Measurements from ENCODE around the gene ADAMTSL3. TPM values are rescaled to one million over a fixed set of nuclear protein-coding genes. Genes with fewer than 3 reads are reported as not detected.
A peak's percentile ranks its signal among the peaks of the same experiment; 100 is the strongest.

Gene ADAMTSL3
- total RNA-seq, 1 donor from 2014 or later: 0.07 TPM

GRCh38 chr15:83919978-83920510 lies 266.1 kb downstream of the ADAMTSL3 start:
- Mint-ChIP-seq H3K9me3 (no peaks in the 10 kb centered on the region), H3K36me3 (ENCODE audit: low read depth) (no peaks in the 10 kb centered on the region), H3K27me3 (ENCODE audit: low read depth) (peaks cover 2% of the 10 kb centered on the region), H3K27ac (peak overlapping the region; percentile 74), H3K4me1 (ENCODE audit: low read depth) (peaks cover 37% of the 10 kb centered on the region), H3K4me3 (ENCODE audit: low read depth) (peak overlapping the region; percentile 3)
- intact Hi-C loops (cut with micrococcal nuclease): loop anchor here (1.0 kb wide), 1 partner anchor 8 kb away; no protein-coding TSS in a partner anchor
- DNase-seq (ENCODE audit: low spot score): no peak

GRCh38 chr15:83922649-83923294 lies 268.8 kb downstream of the ADAMTSL3 start:
- no peak overlapping the region for H3K4me3 Mint-ChIP-seq (ENCODE audit: low read depth)
- no peak overlapping the region for H3K27ac Mint-ChIP-seq
- H3K4me1 Mint-ChIP-seq (ENCODE audit: low read depth): peaks cover 38% of the 10 kb centered on the region
- no peak for DNase-seq (ENCODE audit: low spot score)
- intact Hi-C loops (cut with micrococcal nuclease): no loop called here
- H3K9me3 Mint-ChIP-seq: peaks cover 4% of the 10 kb centered on the region
- no peaks in the 10 kb centered on the region for H3K27me3 Mint-ChIP-seq (ENCODE audit: low read depth)
- H3K36me3 Mint-ChIP-seq (ENCODE audit: low read depth): no peaks in the 10 kb centered on the region

- DNase-seq (ENCODE audit: low spot score): no peak
- Mint-ChIP-seq H3K36me3 (ENCODE audit: low read depth) (no peaks in the 10 kb centered on the region), H3K4me1 (ENCODE audit: low read depth) (peaks cover 40% of the 10 kb centered on the region), H3K27me3 (ENCODE audit: low read depth) (no peaks in the 10 kb centered on the region), H3K27ac (no peak overlapping the region), H3K4me3 (ENCODE audit: low read depth) (no peak overlapping the region), H3K9me3 (peaks cover 4% of the 10 kb centered on the region)
- intact Hi-C loops (cut with micrococcal nuclease): no loop called here
These were observed 272.2 kb downstream of the ADAMTSL3 start for GRCh38 chr15:83926116-83926515.

DNA sequence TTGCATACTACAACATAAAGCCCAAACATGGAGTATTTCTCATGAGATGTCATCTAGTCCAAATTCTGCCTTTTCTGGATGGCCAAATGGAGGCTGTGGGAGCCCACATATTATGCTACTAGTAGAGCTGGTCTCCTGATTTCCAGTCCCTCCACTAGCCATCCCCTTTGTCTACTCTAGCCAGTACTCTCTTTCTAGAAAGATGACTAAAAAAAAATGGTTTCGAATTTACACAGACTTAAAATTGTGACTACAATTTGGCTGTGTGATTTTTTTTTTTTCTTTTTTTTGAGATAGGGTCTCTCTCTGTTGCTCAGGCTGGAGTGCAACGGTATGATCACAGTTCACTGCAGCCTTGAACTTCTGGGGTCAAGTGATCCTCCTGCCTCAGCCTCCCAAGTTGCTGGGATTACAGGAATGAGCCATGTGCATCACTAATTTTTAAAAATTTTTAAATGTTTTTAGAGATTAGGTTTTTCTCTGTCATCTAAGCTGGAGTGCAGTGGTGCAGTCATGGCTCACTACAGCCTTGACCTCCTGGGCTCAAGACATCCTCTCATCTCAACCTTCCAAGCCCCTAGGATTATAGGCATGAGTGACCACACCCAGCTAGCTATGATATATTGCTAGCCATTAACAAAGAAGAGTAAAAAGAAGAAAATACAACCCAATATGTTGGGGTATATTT lies 273.9 kb downstream of the ADAMTSL3 start:
- Mint-ChIP-seq H3K27me3 (ENCODE audit: low read depth) (no peaks in the 10 kb centered on the region), H3K9me3 (peaks cover 15% of the 10 kb centered on the region), H3K36me3 (ENCODE audit: low read depth) (peaks cover under 1% of the 10 kb centered on the region), H3K27ac (peak overlapping the region; percentile 91), H3K4me1 (ENCODE audit: low read depth) (peaks cover 41% of the 10 kb centered on the region), H3K4me3 (ENCODE audit: low read depth) (peak overlapping the region; percentile 57)
- intact Hi-C loops (cut with micrococcal nuclease): loop anchor here (1.0 to 2.0 kb wide), 4 partner anchors 9 to 37 kb away; no protein-coding TSS in a partner anchor
- DNase-seq (ENCODE audit: low spot score): no peak

- Mint-ChIP-seq H3K27ac (peak overlapping the region; percentile 91), H3K4me1 (ENCODE audit: low read depth) (peaks cover 39% of the 10 kb centered on the region), H3K4me3 (ENCODE audit: low read depth) (peak overlapping the region; percentile 57), H3K27me3 (ENCODE audit: low read depth) (no peaks in the 10 kb centered on the region), H3K9me3 (peaks cover 20% of the 10 kb centered on the region), H3K36me3 (ENCODE audit: low read depth) (peaks cover 6% of the 10 kb centered on the region)
- intact Hi-C loops (cut with micrococcal nuclease): loop anchor here (1.0 to 2.0 kb wide), 4 partner anchors 9 to 38 kb away; no protein-coding TSS in a partner anchor
- DNase-seq (ENCODE audit: low spot score): no peak
These were observed 274.4 kb downstream of the ADAMTSL3 start for GRCh38 chr15:83928392-83928734.

GRCh38 chr15:83928878-83929418 lies 275.0 kb downstream of the ADAMTSL3 start:
- H3K9me3 Mint-ChIP-seq: peaks cover 24% of the 10 kb centered on the region
- DNase-seq (ENCODE audit: low spot score): peak; percentile 17
- no peaks in the 10 kb centered on the region for H3K27me3 Mint-ChIP-seq (ENCODE audit: low read depth)
- peak overlapping the region; percentile 71 for H3K27ac Mint-ChIP-seq
- peak overlapping the region; percentile 3 for H3K4me3 Mint-ChIP-seq (ENCODE audit: low read depth)
- H3K4me1 Mint-ChIP-seq (ENCODE audit: low read depth): peaks cover 37% of the 10 kb centered on the region
- intact Hi-C loops (cut with micrococcal nuclease): loop anchor here (1.0 to 2.0 kb wide), 4 partner anchors 10 to 38 kb away; no protein-coding TSS in a partner anchor
- peaks cover 6% of the 10 kb centered on the region for H3K36me3 Mint-ChIP-seq (ENCODE audit: low read depth)

GRCh38 chr15:83929619-83930018 lies 275.7 kb downstream of the ADAMTSL3 start:
- H3K4me1 Mint-ChIP-seq (ENCODE audit: low read depth): peaks cover 33% of the 10 kb centered on the region
- H3K9me3 Mint-ChIP-seq: peaks cover 30% of the 10 kb centered on the region
- H3K36me3 Mint-ChIP-seq (ENCODE audit: low read depth): peaks cover 6% of the 10 kb centered on the region
- no peak for DNase-seq (ENCODE audit: low spot score)
- no peaks in the 10 kb centered on the region for H3K27me3 Mint-ChIP-seq (ENCODE audit: low read depth)
- intact Hi-C loops (cut with micrococcal nuclease): loop anchor here (2.0 kb wide), 3 partner anchors 13 to 39 kb away; no protein-coding TSS in a partner anchor
- H3K4me3 Mint-ChIP-seq (ENCODE audit: low read depth): no peak overlapping the region
- peak overlapping the region; percentile 71 for H3K27ac Mint-ChIP-seq

GRCh38 chr15:83930392-83931212 lies 276.7 kb downstream of the ADAMTSL3 start:
- no peak overlapping the region for H3K27ac Mint-ChIP-seq
- intact Hi-C loops (cut with micrococcal nuclease): no loop called here
- no peak overlapping the region for H3K4me3 Mint-ChIP-seq (ENCODE audit: low read depth)
- DNase-seq (ENCODE audit: low spot score): no peak
- peaks cover 38% of the 10 kb centered on the region for H3K9me3 Mint-ChIP-seq
- H3K36me3 Mint-ChIP-seq (ENCODE audit: low read depth): peaks cover 6% of the 10 kb centered on the region
- H3K4me1 Mint-ChIP-seq (ENCODE audit: low read depth): peaks cover 32% of the 10 kb centered on the region
- peaks cover 4% of the 10 kb centered on the region for H3K27me3 Mint-ChIP-seq (ENCODE audit: low read depth)

- H3K36me3 Mint-ChIP-seq (ENCODE audit: low read depth): peaks cover 6% of the 10 kb centered on the region
- no peak for DNase-seq (ENCODE audit: low spot score)
- H3K27ac Mint-ChIP-seq: no peak overlapping the region
- peaks cover 5% of the 10 kb centered on the region for H3K4me1 Mint-ChIP-seq (ENCODE audit: low read depth)
- H3K9me3 Mint-ChIP-seq: peaks cover 37% of the 10 kb centered on the region
- intact Hi-C loops (cut with micrococcal nuclease): no loop called here
- no peak overlapping the region for H3K4me3 Mint-ChIP-seq (ENCODE audit: low read depth)
- H3K27me3 Mint-ChIP-seq (ENCODE audit: low read depth): peaks cover 16% of the 10 kb centered on the region
These were observed 281.9 kb downstream of the ADAMTSL3 start for GRCh38 chr15:83935774-83936173.

- no peak for DNase-seq (ENCODE audit: low spot score)
- Mint-ChIP-seq H3K9me3 (peaks cover 8% of the 10 kb centered on the region), H3K4me3 (ENCODE audit: low read depth) (no peak overlapping the region), H3K27me3 (ENCODE audit: low read depth) (peaks cover 17% of the 10 kb centered on the region), H3K27ac (no peak overlapping the region), H3K36me3 (ENCODE audit: low read depth) (no peaks in the 10 kb centered on the region), H3K4me1 (ENCODE audit: low read depth) (peaks cover 8% of the 10 kb centered on the region)
- intact Hi-C loops (cut with micrococcal nuclease): no loop called here
These were observed 286.2 kb downstream of the ADAMTSL3 start for GRCh38 chr15:83940136-83940535.

DNA sequence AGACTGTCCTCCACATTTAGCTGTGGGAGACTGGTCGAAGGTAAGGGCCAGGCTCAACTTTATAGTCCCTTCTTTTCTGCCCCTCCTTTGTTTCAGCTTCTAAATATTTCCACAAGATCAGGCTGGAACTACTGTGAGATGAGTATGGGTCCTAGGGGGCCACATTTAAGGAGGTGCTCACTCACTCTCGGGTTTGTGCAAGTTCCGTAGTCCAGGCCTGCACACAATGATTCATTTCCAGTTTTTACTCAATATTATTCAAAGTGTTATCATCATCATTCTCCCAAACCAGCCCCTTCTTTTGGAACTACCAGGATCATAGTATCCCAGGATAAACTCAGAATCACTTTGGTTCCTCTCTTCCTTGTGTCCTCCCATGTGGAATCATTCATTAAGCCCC lies 289.1 kb downstream of the ADAMTSL3 start:
- H3K9me3 Mint-ChIP-seq: peaks cover 6% of the 10 kb centered on the region
- no peak overlapping the region for H3K27ac Mint-ChIP-seq
- DNase-seq (ENCODE audit: low spot score): no peak
- H3K4me3 Mint-ChIP-seq (ENCODE audit: low read depth): no peak overlapping the region
- peaks cover 8% of the 10 kb centered on the region for H3K4me1 Mint-ChIP-seq (ENCODE audit: low read depth)
- H3K36me3 Mint-ChIP-seq (ENCODE audit: low read depth): no peaks in the 10 kb centered on the region
- intact Hi-C loops (cut with micrococcal nuclease): loop anchor here (2.0 kb wide), 1 partner anchor 14 kb away; no protein-coding TSS in a partner anchor
- H3K27me3 Mint-ChIP-seq (ENCODE audit: low read depth): peaks cover 13% of the 10 kb centered on the region

GRCh38 chr15:83943849-83944404 lies 290.0 kb downstream of the ADAMTSL3 start:
- Mint-ChIP-seq H3K4me3 (ENCODE audit: low read depth) (no peak overlapping the region), H3K9me3 (peaks cover 6% of the 10 kb centered on the region), H3K36me3 (ENCODE audit: low read depth) (no peaks in the 10 kb centered on the region), H3K4me1 (ENCODE audit: low read depth) (peaks cover 8% of the 10 kb centered on the region), H3K27ac (no peak overlapping the region), H3K27me3 (ENCODE audit: low read depth) (peaks cover 13% of the 10 kb centered on the region)
- intact Hi-C loops (cut with micrococcal nuclease): loop anchor here (2.0 kb wide), 1 partner anchor 15 kb away; no protein-coding TSS in a partner anchor
- no peak for DNase-seq (ENCODE audit: low spot score)

Measured in activated T-helper 2 cell treated with anti-CD3 and anti-CD28 coated beads, Interferon-gamma antibody, Interleukin-2, Interleukin-4, amounts not matched to agents 10 μg/mL and 5 μg/mL and 100 μg/mL, durations not matched to agents 14 hours and 24 hours and 36 hours (primary cell).